ENCODE measurements around the gene GMNN.

DNA sequence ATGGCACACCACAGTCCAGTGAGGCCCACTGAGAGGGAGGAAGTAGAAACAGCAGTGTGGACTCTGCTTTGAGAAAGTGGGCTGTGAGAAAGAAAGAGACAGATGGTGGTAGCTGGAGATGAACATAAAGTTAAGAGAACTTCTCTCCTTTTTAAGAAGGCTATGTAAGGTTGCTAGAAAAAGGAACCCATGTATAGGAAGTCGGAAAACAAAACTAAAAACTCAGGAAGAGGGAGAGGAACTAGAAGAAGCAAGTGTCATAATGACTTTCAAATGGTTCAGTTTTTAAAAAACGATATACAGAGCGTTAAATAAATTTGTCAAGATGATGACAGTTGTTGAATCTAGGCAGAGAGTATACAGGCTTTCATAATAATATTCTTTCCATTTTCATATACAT, 25.4 kb upstream of the GMNN start:
- TF ChIP-seq POLR2AphosphoS5 (IDR thresholded peaks at IDR 0.05): no peak
- TF ChIP-seq, protein P1, sequence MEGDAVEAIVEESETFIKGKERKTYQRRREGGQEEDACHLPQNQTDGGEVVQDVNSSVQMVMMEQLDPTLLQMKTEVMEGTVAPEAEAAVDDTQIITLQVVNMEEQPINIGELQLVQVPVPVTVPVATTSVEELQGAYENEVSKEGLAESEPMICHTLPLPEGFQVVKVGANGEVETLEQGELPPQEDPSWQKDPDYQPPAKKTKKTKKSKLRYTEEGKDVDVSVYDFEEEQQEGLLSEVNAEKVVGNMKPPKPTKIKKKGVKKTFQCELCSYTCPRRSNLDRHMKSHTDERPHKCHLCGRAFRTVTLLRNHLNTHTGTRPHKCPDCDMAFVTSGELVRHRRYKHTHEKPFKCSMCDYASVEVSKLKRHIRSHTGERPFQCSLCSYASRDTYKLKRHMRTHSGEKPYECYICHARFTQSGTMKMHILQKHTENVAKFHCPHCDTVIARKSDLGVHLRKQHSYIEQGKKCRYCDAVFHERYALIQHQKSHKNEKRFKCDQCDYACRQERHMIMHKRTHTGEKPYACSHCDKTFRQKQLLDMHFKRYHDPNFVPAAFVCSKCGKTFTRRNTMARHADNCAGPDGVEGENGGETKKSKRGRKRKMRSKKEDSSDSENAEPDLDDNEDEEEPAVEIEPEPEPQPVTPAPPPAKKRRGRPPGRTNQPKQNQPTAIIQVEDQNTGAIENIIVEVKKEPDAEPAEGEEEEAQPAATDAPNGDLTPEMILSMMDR (IDR thresholded peaks at IDR 0.05): no peak
- no peak for TF ChIP-seq POLR2A (IDR thresholded peaks at IDR 0.05; ENCODE audit: low read depth)
- no peak for TF ChIP-seq EP300 (IDR thresholded peaks at IDR 0.05)

Data from esophagus muscularis mucosa (tissue), 4 donors.